Measurements from ENCODE around the gene HTT-AS. TPM values are rescaled to one million over a fixed set of nuclear protein-coding genes. Genes with fewer than 3 reads are reported as not detected.
A peak's percentile ranks its signal among the peaks of the same experiment; 100 is the strongest.

The HTT-AS gene
- total RNA-seq, 2 experiments from 2014 or later, result not detected

DNA sequence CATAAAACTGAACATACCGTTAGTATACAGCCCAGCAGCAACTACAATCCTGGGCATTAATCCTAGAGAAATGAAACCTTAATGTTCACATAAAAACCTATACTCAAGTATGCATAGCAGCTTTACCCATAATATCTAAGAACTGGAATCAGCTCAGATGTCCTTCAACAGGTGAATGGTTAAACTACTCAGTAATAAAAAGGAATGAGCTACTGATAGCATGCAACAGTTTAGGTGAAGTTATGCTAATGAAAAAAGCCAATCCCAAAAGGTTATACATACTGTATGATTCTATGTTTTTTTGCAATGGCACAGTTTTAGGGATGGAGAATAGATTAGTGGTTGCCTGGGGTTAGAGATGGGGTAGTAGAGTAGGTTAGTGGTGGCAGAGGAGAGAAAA, 9.4 kb upstream of the HTT-AS start:
- ATAC-seq (no peak), DNase-seq (no peak)
- TF ChIP-seq, protein P1, sequence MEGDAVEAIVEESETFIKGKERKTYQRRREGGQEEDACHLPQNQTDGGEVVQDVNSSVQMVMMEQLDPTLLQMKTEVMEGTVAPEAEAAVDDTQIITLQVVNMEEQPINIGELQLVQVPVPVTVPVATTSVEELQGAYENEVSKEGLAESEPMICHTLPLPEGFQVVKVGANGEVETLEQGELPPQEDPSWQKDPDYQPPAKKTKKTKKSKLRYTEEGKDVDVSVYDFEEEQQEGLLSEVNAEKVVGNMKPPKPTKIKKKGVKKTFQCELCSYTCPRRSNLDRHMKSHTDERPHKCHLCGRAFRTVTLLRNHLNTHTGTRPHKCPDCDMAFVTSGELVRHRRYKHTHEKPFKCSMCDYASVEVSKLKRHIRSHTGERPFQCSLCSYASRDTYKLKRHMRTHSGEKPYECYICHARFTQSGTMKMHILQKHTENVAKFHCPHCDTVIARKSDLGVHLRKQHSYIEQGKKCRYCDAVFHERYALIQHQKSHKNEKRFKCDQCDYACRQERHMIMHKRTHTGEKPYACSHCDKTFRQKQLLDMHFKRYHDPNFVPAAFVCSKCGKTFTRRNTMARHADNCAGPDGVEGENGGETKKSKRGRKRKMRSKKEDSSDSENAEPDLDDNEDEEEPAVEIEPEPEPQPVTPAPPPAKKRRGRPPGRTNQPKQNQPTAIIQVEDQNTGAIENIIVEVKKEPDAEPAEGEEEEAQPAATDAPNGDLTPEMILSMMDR (IDR thresholded peaks at IDR 0.05), result no peak
- intact Hi-C loops (cut with micrococcal nuclease), result no loop called here
- ChIA-PET CTCF (interaction anchor here (1.5 to 1.7 kb wide), 2 partner anchors 22 to 23 kb away, joined by 3 to 4 read pairs; no protein-coding TSS in a partner anchor), POLR2A (interaction anchor here (1.1 kb wide), 1 partner anchor 9 kb away, joined by 5 read pairs; the partner anchor contains the start of gene HTT)
- H3K4me1 Mint-ChIP-seq (ENCODE audit: low read depth), result peaks cover 55% of the 10 kb centered on the region
- peak overlapping the region; percentile 43 for H3K27ac Mint-ChIP-seq
- peaks cover 19% of the 10 kb centered on the region for H3K36me3 Mint-ChIP-seq (ENCODE audit: low read depth)
- no peaks in the 10 kb centered on the region for H3K27me3 Mint-ChIP-seq
- H3K4me3 Mint-ChIP-seq, result no peak overlapping the region
- no peaks in the 10 kb centered on the region for H3K9me3 Mint-ChIP-seq

DNA sequence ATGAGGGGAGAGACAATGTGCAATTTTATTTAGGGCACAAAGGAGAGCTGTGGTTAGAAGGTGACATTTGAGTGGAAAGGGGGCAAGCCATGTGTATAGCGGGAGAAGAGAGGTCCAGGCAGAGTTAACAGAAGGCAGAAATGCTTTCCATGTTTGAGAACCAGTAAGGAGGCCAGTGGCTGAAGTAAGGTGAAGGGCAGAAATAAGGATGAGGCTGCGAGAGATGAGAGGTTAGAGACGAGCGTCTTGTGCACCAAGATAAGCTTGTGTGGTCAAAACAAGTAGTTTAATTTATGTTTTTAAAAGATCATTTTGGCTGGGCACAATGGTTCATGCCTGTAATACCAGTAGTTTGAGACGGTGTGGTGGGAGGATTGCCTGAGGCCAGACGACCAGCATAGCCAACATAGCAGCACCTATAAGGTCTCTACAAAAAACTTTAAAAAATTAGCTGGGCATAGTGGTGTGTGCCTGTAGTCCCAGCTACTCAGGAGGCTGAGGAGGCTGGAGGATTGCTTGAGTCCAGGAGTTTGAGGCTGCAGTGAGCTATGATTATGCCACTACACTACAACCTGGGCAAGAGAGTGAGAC, 8.7 kb upstream of the HTT-AS start:
- CTCF ChIA-PET, result interaction anchor here (0.7 to 1.7 kb wide), 3 partner anchors 22 to 32 kb away, joined by 3 to 4 read pairs (median 3); no protein-coding TSS in a partner anchor
- DNase-seq (no peak), ATAC-seq (no peak)
- H3K27ac Mint-ChIP-seq, result no peak overlapping the region
- peaks cover 14% of the 10 kb centered on the region for H3K36me3 Mint-ChIP-seq (ENCODE audit: low read depth)
- TF ChIP-seq, protein P1 (IDR thresholded peaks at IDR 0.05), result no peak
- H3K4me1 Mint-ChIP-seq (ENCODE audit: low read depth), result peaks cover 57% of the 10 kb centered on the region
- H3K9me3 Mint-ChIP-seq, result no peaks in the 10 kb centered on the region
- intact Hi-C loops (cut with micrococcal nuclease), result no loop called here
- no peak overlapping the region for H3K4me3 Mint-ChIP-seq
- H3K27me3 Mint-ChIP-seq, result no peaks in the 10 kb centered on the region
- POLR2A ChIA-PET, result interaction anchor here (1.1 kb wide), 1 partner anchor 8 kb away, joined by 5 read pairs; the partner anchor contains the start of gene HTT

DNA sequence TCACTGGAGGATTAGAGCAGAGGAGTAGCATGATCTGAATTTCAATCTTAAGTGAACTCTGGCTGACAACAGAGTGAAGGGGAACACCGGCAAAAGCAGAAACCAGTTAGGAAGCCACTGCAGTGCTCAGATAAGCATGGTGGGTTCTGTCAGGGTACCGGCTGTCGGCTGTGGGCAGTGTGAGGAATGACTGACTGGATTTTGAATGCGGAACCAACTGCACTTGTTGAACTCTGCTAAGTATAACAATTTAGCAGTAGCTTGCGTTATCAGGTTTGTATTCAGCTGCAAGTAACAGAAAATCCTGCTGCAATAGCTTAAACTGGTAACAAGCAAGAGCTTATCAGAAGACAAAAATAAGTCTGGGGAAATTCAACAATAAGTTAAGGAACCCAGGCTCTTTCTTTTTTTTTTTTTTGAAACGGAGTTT, 5.4 kb upstream of the HTT-AS start:
- ChIA-PET POLR2A (no interaction called here), CTCF (no interaction called here)
- H3K4me3 Mint-ChIP-seq, result no peak overlapping the region
- no peak overlapping the region for H3K27ac Mint-ChIP-seq
- H3K4me1 Mint-ChIP-seq (ENCODE audit: low read depth), result peaks cover 58% of the 10 kb centered on the region
- intact Hi-C loops (cut with micrococcal nuclease), result no loop called here
- ATAC-seq, result no peak
- TF ChIP-seq, protein P1 (IDR thresholded peaks at IDR 0.05), result no peak
- no peaks in the 10 kb centered on the region for H3K27me3 Mint-ChIP-seq
- peaks cover 11% of the 10 kb centered on the region for H3K36me3 Mint-ChIP-seq (ENCODE audit: low read depth)
- H3K9me3 Mint-ChIP-seq, result no peaks in the 10 kb centered on the region
- DNase-seq, result no peak

DNA sequence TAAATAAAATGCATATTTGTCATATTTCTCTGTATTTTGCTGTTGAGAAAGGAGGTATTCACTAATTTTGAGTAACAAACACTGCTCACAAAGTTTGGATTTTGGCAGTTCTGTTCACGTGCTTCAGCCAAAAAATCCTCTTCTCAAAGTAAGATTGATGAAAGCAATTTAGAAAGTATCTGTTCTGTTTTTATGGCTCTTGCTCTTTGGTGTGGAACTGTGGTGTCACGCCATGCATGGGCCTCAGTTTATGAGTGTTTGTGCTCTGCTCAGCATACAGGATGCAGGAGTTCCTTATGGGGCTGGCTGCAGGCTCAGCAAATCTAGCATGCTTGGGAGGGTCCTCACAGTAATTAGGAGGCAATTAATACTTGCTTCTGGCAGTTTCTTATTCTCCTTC, 3.5 kb upstream of the HTT-AS start:
- POLR2A ChIA-PET, result no interaction called here
- no peak overlapping the region for H3K27ac Mint-ChIP-seq

DNA sequence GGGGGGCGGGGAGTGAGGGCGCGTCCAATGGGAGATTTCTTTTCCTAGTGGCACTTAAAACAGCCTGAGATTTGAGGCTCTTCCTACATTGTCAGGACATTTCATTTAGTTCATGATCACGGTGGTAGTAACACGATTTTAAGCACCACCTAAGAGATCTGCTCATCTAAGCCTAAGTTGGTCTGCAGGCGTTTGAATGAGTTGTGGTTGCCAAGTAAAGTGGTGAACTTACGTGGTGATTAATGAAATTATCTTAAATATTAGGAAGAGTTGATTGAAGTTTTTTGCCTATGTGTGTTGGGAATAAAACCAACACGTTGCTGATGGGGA, 1.3 kb upstream of the HTT-AS start:
- Mint-ChIP-seq H3K9me3 (no peaks in the 10 kb centered on the region), H3K4me3 (peak overlapping the region; percentile 95), H3K27ac (peak overlapping the region; percentile 90), H3K36me3 (ENCODE audit: low read depth) (peaks cover 3% of the 10 kb centered on the region), H3K4me1 (ENCODE audit: low read depth) (peaks cover 34% of the 10 kb centered on the region), H3K27me3 (no peaks in the 10 kb centered on the region)
- intact Hi-C loops (cut with micrococcal nuclease), result no loop called here
- CTCF ChIA-PET, result no interaction called here
- POLR2A ChIA-PET, result interaction anchor here (0.6 to 1.5 kb wide), 4 partner anchors 43 to 140 kb away, joined by 3 to 5 read pairs (median 3); no protein-coding TSS in a partner anchor
- TF ChIP-seq, protein P1 (IDR thresholded peaks at IDR 0.05), result no peak
- ATAC-seq, result no peak
- no peak for DNase-seq

More for the DNA sequence above, 3.5 kb upstream of the HTT-AS start:
- Mint-ChIP-seq H3K9me3 (no peaks in the 10 kb centered on the region), H3K4me1 (ENCODE audit: low read depth) (peaks cover 47% of the 10 kb centered on the region), H3K27me3 (no peaks in the 10 kb centered on the region), H3K4me3 (no peak overlapping the region), H3K36me3 (ENCODE audit: low read depth) (peaks cover 5% of the 10 kb centered on the region)
- intact Hi-C loops (cut with micrococcal nuclease), result no loop called here
- DNase-seq (no peak), ATAC-seq (no peak)
- CTCF ChIA-PET, result no interaction called here
- TF ChIP-seq, protein P1 (IDR thresholded peaks at IDR 0.05), result no peak
